GM19240 (cell line): ENCODE measurements around the gene ORC3.
"Not testable (repeated sequence)": the region's sequence is repeated elsewhere in the genome, so short reads cannot be mapped to it uniquely, and the experiment has no call there.

Experiments used
- DNase-seq: peaks from one replicate; pipeline ENCODE4 v3.0.0; 2011; ENCODE audit warnings: low spot score; ENCODE audit not compliant: insufficient read length

Gene ORC3

GRCh38 chr6:87590990-87591389 is 1.1 kb downstream of the ORC3 start:
- no peak for DNase-seq

- no peak for DNase-seq
Measured at GRCh38 chr6:87600576-87600975, 10.6 kb downstream of the ORC3 start.

- no peak for DNase-seq
Measured at GRCh38 chr6:87606199-87606598, 16.3 kb downstream of the ORC3 start.

- no peak for DNase-seq
Measured at GRCh38 chr6:87608802-87609201, 18.9 kb downstream of the ORC3 start.

- not testable (repeated sequence) for DNase-seq
Measured at GRCh38 chr6:87613018-87613417, 23.1 kb downstream of the ORC3 start.

- no peak for DNase-seq
Measured at GRCh38 chr6:87617405-87617804, 27.5 kb downstream of the ORC3 start.

GRCh38 chr6:87618531-87618930 is 28.6 kb downstream of the ORC3 start:
- no peak for DNase-seq

GRCh38 chr6:87623248-87623647 is 33.3 kb downstream of the ORC3 start:
- no peak for DNase-seq

DNA sequence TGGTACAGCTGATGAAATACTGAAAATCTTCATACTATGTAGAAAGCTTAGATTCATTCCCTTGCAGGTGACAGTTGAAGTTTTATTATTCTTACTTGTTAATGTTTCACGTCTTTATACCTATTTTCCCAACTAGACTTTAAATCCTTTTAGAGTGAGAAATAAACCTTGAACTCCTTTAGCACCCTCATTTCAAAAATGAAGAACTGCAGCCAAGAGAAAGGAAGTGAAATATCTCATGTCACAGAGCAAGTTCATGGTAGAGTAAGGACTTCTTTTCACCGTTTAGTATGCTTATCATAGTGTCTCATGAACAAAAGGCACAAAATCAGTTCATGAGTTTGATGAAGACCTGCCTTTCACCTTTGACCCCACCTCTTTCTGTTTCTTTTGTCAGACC is 38.5 kb downstream of the ORC3 start:
- no peak for DNase-seq

GRCh38 chr6:87628881-87629280 is 38.9 kb downstream of the ORC3 start:
- no peak for DNase-seq

- no peak for DNase-seq
Measured at GRCh38 chr6:87630746-87631145, 40.8 kb downstream of the ORC3 start.

- no peak for DNase-seq
Measured at GRCh38 chr6:87633851-87634250, 43.9 kb downstream of the ORC3 start.

- DNase-seq = no peak
Measured at GRCh38 chr6:87636315-87636714, 46.4 kb downstream of the ORC3 start.

DNA sequence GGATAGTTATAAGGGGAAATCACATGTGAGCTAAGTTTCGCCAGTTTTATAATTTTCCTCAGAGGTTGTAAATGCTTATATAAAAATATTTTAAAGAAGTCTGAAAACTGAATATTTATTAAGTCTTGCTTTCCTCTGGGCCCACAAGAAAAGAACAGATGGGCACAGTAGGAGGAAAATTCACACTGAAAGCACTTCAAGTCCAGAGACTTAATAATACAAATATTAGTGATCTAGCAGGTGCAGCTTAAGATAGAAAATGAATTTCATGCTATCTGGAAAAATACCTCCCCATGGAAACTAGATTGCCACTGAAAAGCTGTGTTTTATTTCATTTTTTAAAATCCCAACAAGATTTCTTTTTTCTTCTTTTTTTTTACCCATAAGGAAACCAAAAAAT is 47.2 kb downstream of the ORC3 start:
- no peak for DNase-seq

DNA sequence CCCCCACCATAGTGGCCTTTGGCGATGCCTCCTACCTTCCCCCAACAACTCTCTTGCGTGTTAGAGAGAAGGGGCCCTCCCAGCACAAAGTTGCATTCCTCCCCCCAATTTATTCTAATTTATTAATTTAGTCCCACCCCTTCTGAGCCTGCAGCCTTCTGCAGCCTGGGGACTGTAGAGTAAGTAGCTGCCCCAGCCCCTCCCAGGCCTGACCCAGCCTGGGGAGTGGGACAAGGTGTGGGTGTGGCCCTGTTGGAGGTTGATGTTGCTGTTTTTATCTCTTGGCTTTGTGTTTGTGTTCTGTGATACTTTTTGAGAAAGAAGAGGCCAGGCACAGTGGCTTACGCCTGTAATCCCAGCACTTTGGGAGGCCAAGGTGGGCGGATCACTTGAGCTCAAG is 49.4 kb downstream of the ORC3 start:
- no peak for DNase-seq

- DNase-seq = no peak
Measured at GRCh38 chr6:87641065-87641692, 51.2 kb downstream of the ORC3 start.

GRCh38 chr6:87645080-87645479 is 55.1 kb downstream of the ORC3 start:
- DNase-seq = no peak

GRCh38 chr6:87653074-87653962 is 63.4 kb downstream of the ORC3 start:
- no peak for DNase-seq

- DNase-seq = no peak
Measured at GRCh38 chr6:87654122-87654521, 64.2 kb downstream of the ORC3 start.

- DNase-seq = no peak
Measured at GRCh38 chr6:87654875-87655454, 65.0 kb downstream of the ORC3 start.

GRCh38 chr6:87655824-87656223 is 65.9 kb downstream of the ORC3 start:
- no peak for DNase-seq

DNA sequence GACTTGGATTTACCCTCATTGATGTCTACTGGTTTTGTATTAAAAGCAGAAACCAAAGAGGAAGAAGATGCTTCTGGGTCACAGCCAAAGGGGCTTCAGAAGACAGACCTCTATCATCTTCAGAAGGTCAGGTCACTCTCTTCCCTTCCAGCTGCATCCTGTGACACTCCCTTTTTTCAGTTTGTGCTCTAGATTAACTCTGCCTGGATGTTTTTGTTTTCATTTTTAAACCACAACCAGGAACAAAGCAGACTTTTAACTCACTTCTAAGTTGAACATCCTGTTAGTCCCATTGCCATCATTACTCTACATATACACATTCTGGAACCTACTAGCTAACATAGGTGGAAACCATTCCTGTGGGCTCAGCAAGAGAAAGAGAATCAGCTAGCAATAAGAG is 66.9 kb downstream of the ORC3 start:
- no peak for DNase-seq

DNA sequence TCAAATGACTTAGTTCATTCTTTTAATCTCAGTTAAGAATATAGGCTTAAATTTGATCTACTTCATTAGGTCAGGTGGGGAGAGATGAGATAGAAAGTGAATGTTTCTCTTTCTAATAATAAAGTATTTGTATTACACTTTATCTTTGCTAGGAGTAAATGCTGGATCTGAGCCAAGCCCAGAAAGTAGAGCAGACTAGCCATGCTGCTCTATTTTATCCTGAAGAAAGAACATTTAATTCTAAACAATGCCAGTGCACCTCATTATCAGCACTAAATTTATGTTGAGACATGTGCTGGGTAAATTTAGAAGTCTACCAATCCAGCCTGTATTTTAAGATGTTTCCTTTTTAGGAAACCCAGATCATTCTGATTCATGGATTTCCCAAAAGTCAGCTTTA is 68.6 kb downstream of the ORC3 start:
- DNase-seq = no peak
